CD4-positive, alpha-beta T cell treated with Interleukin-15 for 1 hour (primary cell): ENCODE results near the gene UGT2A3.
"Not testable (repeated sequence)": the region's sequence is repeated elsewhere in the genome, so short reads cannot be mapped to it uniquely, and the experiment has no call there.

Experiments used
- DNase-seq: peaks from one replicate; pipeline ENCODE4 v3.0.0-alpha.2; 2020

UGT2A3 gene

DNA sequence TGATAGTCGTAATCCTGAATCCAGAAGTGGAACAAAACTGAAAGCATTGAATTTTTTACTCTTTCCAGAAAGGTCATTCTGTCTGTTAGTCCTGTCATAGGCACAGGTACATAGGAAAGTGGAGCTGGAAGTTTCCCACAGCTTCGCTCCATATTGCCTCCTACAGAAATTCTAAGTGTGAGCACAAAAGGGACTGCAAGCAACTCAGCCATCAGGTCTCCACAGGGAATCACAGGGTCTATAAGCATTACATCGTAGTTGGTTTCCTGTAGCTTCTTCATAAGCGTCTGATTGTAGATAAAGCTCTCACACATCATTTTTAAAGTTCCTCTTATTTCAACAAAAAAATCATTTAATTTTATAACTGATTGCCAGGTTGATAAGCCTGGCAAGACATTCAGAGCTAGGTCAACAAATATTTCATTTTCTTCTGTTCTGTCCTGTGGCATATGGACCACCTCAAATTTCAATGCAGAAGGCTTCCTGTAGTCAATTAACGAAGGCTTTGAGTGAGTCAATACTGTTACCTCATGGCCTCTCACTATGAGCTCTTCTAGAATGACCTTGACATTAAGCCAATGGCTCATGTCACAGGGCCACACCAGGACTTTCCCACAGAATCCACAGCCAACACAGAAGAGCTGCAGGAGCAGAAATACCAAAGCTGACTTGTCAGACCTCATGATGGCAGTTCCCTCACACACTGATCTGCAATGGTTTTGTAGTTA is at the start of gene UGT2A3:
Gene UGT2A3, minus strand, starts transcription at position 727 of the 728 bp plus-strand sequence. Its CDS starts 44 bp downstream, at position 683.
- no peak for DNase-seq

DNA sequence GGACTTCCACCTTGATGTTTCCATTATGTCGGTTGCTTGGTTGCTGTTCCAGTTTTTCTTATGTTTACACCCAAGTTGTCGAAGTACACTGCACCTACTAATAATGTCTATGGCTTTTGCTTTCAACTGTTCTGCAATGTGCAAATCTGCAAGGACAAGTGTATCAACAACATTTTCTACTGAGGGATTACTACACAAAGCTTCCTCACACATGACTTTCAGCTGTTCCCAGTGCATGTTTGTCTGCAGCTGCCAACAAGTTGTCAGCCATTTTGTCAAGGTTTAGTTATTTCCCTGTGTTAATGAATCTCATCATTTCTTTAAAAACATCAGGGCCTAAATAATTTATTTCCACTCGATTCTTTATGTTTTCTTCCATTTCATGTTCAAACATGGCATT is 45.4 kb upstream of the UGT2A3 start:
- DNase-seq, result no peak

DNA sequence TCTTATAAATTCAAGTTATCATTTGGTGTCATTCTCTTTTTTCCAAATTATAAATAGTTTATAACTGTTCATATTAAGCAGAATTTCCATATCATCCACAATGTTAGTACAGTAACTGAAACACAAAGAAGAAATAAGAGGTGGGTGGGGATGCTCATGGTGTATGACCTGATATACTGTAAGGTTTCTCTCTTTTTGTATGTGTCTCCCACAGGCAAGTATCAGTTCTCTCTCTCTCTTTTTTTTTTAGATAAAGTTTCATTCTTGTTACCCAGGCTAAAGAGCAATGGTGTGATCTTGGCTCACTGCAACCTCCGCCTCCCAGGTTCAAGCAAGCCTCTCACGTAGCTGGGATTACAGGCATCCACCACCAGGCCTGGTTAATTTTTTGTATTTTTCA is 43.7 kb upstream of the UGT2A3 start:
- no peak for DNase-seq

DNA sequence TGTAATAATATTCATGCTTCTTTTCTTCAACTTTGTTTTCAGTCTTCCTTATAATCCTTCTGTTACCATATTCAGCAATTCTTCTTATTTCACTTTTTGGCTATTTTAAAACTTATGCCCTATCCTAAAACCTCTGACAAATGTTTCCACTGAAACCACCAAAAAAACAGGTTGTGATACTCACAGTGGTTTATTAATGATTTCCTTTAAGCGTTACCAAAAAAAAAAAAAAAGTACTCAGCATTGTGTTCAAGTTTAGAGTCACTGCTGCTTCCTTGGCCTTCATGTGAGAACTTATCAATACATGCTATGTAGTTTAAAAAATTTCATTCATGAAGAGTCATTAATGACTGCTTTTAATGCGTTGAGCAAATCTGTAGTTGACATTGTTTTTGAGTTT is 35.4 kb upstream of the UGT2A3 start:
- no peak for DNase-seq

DNA sequence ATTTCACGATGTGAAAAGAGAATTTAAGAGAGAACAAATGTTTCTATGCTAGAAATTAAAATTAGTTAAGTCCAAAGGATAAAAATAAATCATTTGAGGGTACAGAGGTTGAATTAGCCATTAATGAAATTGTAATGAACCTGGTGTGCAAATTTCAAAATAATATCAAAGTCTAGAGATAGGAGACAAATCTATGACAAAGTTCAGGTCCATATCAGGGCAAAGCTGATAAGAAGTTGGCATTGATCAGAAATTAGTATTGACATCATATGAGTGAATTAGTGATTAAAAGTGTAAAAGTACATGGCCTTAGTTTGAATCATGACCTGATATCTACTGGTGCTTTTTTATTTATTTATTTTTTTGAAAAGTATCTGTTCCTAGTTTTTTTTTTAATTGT is 33.8 kb upstream of the UGT2A3 start:
- no peak for DNase-seq

DNA sequence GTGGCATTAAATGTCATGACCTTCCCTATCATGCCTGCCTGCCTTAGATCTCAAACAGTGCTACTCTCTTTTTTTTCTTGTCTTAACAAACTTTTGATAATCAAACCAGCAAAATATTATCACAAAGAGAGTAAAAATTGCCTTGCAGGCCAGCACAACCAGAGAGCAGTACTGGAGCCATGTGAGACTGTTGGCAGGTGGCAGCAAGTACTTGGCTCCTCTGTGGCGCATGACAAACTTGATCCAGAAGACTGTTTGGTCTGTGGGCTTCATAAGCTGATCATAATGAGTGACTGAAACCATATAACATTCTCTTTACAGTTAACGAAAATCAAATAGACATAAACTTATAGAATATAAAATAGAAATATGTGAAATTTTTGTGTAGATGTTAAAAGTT is 33.3 kb upstream of the UGT2A3 start:
- no peak for DNase-seq

DNA sequence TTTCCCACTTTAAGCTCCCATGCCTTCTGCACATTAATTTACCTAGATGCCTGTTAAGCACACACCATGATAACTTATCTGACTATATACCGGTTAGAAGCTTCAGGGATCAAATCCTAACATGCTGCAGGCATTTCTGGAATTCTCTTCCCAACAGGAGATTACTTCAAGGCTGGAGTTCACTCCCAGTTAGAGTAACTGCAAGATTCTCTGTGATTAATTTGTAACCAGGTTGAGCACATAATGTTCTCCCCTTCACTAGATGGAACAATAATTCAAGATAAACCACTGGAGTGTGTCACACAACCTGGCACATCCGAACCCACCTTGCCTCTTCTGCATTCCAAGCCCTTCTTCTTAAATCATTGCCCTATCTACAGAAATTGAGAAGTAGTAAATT is 11.8 kb upstream of the UGT2A3 start:
- no peak for DNase-seq

DNA sequence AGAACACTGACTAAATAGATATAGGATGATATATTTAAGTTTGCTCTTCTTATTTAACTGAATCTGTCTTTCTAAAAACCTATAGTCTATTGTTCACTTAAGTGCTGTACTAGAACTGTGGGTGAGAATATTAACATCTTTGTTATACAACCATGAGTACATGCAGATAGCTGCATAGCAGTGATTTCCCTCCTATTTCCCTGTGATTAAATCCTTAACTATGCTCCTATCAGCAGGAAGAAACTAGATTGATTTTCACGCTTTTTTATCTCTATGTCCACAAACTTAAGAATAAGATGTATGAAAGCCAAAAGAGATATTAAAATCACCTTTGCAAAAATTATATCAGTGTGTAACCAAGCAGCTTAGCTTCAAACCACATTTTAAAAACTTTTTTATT is 11.3 kb upstream of the UGT2A3 start:
- DNase-seq, result no peak

DNA sequence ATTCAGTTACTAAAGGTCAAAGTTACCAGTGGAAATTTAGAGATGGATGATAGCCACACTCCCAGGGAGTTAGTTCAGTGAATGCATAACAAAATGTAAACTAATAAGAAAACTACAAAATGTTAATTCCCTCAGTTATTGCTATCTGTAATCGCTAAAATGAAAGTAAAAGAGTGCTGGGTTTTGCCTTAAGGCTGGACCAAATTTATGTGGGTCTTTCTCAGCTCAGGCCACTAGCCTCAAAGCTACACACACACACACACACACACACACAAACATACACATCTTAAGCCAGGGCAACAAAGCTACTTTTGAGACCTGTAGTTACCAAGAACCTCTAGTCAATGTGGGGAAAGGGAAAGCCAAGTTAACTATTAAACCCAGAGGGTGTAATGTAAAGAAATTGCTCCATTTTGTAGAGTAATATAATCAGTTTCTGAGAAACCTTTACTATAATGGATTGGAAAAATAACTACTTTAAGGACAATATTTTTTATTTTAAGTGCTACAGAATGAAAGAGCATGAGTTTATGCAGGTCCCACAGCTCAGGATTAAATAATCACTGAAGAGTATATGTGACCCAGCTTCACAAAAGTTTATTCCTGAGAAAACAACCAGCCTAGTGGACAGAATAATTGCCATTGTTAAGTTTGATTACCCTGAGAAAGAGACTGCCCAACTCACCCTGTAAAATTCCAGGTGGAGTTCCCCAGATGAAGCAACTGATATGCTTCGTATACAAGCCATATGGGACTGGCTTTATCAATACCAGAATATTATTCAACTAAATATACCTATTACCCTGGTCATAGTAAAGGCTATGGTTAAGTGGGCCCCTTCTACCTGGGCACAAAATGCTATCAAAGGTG is 8.9 kb upstream of the UGT2A3 start:
- no peak for DNase-seq

DNA sequence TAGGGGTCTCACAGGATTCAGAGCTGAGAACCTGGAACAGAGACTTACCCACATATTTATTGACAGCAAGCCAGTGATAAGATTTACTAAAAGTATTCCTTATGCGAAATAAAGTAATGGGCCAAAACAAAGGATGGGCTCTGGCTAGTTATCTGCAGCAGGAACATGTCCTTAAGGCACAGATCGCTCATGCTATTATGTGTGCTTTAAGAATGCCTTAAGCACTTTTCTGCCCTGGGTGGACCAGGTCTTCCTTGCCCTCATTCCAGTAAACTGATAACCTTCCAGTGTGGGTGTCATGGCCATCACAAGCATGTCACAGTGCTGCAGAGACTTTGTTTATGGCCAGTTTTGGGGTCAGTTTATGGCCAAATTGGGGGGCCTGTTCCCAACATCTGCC is 7.5 kb upstream of the UGT2A3 start:
- not testable (repeated sequence) for DNase-seq

DNA sequence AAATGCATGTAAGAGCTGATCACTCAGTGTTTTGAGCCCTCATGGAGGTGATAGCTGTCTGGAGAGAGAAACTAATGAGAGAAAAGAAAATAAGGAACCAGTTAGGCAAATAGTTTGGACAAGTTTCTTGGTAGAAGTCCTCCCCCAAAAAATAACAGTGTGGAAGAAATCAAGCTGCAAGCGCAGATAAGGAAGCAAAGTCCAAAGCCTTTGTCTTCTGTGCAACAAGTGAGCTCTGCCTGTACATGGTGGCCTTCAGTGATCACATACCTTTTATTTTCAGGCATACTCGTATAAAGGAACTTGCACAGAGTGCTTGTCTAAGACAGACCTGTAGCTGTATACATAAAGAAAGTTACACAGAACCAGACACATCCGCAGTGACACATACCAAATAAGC is 2.5 kb upstream of the UGT2A3 start:
- DNase-seq, result no peak

DNA sequence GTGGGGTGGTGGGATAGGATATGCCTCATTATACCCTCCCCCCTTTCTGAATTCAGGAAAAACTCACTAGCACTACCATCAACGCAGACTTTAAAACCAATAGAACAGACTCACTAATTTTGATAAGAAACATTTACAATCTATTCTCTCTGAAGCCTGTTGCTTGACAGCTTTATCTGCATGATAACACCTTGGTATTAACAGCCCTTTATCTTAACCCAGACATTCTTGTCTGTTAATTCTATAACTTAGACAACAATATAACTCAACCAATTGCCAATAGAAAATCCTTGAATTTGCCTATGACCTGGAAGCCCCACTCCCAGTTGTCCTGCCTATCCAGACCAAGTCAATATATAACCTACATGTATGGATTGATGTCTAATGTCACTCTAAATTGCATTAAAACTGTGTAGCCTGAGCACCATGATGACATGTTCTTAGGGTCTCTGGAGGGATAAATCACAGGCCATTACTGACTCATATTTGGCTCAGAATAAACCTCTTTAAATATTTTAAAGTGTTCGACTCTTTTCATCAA is 1.5 kb upstream of the UGT2A3 start:
- no peak for DNase-seq

DNA sequence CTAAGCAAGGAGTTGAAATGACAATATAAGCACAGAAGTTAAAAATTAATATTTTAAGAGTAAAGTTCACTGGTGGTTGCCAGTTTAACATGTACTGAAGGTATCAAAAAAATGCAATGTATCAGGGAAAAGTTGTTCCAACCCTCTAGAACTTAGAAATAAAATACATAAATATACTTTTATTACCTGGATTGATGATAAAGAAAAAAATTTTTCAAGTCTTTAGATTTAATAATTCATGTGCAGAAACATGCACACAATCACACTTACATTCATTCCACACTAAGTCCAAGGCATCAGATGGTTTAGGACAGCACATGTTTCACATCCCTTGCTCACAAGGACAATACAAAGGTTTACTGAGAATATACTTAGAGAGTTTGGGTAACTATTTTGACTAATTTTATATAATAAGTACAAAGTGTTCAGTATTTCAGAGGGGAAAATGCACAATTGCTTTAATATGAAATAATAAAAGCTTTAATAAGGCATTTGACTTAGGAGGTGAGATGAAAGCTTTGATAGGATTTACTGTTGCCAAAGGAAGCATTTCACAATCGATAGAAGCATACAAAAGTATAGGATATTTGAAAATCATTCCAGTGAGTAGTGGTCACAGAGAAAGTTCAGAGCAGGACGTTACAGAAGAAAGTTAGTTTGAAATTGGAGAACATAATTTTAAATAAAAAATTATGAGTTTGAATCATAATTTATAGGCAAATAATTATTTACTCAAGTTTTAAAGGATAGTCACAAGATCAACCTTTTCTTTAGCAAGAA is 392 bp upstream of the UGT2A3 start:
- no peak for DNase-seq

DNA sequence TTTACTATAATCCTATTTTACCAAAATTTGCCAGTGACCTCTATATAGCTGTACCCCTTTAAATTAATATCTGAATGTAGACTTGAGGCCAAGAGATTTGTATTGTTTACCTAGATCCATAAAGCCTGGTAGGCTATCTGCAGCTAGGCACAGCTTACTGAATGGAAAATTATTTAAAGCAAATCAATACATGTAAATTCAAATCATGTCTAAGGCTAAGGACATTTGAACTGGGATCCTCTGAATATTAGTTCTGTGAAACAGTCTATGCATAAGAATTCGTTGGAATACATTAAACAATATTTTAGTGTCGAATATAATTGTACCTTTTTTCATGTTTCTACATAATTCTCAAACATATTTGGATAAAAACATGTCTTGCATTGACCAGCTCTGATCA is 1.6 kb downstream of the UGT2A3 start:
- no peak for DNase-seq

DNA sequence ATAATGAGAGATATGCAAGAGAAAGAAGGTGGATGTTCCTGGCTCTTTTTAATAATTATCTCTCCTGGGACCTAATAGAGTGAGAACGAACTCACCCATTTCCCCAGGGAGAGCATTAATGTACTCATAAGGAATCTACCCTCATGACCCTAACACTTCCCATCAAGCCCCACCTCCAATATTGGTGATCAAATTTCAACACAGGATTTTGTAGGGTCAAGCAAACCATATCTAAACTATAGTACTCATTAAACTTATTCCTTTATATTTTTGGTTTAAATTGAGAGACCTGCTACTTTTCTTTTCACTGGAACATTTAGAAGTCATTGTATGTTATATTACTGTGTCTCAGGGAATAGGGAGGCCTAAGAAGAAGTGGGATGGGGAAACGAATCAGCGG is 2.6 kb downstream of the UGT2A3 start:
- no peak for DNase-seq

DNA sequence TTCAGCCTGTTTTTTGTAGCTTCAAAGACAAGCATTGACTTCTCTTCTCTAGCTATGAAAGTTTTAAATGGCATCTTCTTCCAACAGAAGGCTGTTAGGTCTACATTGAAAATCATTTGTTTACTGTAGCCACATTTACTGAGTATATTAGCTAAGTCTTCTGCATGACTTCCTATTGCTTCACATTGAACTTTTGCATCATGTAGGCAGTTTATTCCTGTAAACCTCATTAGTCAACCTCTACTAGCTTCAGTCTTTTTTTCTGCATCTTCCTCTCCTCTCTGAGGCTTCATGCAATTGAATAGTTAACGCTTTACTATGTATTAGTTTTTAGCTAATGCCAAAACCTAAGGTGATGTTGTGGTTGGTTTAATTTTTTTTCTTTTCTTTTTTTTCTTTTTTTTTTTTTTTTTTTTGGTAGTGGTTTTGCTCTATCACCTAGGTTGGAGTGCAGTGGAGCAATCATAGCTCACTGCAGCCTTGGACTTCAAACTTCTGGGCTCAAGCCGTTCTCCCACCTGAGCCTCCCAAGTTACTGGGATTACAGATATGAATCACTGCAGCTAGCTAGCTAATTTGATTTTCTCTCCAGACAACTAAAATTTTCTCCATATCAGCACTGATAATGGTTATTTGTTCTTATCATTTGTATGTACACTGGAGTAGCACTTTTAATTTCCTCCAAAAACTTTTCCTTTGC is 3.4 kb downstream of the UGT2A3 start:
- no peak for DNase-seq

DNA sequence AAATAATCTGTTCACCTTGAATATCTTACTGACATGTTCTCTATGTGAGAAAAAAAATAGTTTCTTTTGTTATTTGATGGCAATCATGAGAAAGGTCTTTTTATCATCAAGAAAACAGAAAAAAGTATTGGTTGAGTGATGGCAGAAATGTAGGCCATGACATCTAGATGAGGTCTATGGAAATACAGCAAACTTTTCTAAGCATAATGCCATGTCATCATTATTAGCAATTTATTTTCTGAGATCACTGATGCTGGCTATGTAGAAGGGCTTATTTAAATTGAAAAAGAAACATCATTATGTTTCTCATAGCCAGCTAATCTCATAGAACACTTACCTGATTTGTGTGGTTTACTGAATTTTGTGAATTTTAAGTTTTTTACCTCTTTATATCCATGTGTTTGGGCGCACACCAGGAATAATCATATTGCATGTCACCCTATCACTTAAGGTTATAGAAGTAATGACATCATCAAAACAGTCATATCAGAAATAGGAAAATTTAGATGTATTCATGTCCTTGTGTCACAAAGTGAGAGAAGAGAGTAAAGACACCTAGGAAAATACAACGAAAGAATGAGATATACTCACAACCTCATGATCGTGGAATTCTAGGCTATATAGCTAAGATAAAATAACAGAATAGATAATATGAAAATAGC is 22.4 kb downstream of the UGT2A3 start:
- DNase-seq, result no peak

DNA sequence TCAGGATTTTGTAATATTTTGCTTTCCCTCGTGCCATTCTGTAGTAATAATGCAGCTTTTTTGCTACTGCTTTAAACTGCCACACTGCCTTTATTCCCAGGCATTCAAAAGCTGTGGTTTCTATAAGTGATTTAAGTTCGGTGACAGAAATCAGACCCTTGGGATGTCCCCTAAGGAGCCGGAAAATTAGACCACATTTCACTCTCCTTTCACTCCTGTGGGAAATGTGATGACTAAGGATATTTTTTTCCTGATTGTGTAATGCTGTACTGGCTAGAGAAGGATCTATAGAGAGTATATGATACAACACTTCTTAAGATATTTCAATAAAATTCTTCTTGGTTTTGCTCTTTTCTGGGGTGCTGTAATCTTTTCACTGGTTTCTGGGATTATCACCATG is 24.4 kb downstream of the UGT2A3 start:
- DNase-seq, result no peak

DNA sequence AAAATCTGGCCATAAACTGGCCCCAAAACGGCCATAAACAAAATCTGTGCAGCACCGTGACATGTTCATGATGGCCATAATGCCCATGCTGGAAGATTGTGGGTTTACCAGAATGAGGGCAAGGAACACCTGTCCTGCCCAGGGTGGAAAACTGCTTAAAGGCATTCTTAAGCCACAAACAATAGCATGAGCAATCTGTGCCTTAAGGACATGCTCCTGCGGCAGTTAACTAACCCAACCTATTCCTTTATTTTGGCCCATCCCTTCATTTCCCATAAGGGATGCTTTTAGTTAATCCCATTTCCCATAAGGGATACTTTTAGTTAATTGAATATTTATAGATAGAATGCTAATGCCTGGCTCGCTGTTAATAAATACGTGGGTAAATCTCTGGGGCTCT is 29.4 kb downstream of the UGT2A3 start:
- not testable (repeated sequence) for DNase-seq

DNA sequence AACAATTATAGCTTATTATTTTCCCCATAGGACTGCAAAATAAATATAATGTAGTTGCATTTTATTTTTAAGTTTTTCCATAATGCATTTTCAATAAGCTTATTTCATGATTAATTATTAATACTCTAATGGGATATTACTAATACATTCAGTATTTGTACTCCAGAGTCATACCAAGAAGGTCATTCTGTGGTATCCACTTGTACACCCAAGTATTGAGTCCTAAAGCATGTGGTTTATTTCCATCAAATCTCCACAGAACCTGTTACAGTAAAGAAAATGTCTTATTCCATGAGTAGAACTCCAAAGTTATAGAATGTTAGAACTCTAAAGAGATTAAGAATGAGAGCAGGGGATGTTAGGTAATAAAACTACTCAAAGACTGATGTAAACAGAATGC is 30.6 kb downstream of the UGT2A3 start:
- no peak for DNase-seq

DNA sequence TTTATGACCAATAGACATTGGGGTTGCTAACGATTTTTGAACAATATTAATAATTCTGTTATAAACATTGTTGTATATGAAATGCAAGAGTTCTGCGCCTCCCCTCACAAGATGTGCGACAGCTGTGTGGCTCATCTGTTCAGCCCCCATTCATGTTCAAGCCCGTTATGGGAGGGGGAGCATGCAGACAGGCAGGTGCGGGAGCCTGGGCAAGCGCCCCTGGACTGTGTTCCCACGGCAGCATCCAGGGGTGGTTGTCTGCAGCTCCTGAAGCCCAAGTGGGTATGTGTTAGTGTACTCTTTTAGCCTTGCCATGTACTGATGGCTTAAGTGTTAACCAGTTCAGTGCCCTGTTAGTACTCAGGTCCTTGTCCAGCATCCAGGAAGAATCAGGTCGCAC is 34.6 kb downstream of the UGT2A3 start:
- DNase-seq, result no peak

DNA sequence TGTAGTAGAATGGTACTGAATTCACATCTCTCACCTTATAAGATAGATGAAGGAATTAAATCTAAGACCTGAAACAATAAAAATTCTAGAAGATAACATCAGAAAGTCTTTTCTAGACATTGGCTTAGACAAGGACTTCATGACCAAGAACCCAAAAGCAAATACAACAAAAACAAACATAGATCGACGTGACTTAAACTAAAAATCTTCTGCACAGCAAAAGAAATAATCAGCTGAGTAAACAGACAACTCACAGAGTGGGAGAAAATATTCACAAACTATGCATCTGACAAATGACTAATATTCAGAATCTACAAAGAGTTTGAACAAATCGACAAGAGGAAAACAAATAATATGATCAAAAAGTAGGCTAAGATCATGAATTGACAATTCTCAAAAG is 38.8 kb downstream of the UGT2A3 start:
- no peak for DNase-seq
